ENCODE measurements around the gene GIT1.

Gene GIT1

GRCh38 chr17:29557085-29557738 is 32.2 kb downstream of the GIT1 start:
- H3K9ac ChIP-seq (ENCODE audit: low read length), result no peak overlapping the region
- H3K36me3 ChIP-seq (ENCODE audit: low read length), result no peaks in the 10 kb centered on the region
- H3K27me3 ChIP-seq (ENCODE audit: low read length), result no peaks in the 10 kb centered on the region
- H4K20me1 ChIP-seq (ENCODE audit: low read depth, low read length), result no peaks in the 10 kb centered on the region
- no peak overlapping the region for H3K4me3 ChIP-seq (ENCODE audit: insufficient read depth, low read length, poor library complexity, severe bottlenecking)
- H3K9me3 ChIP-seq (ENCODE audit: insufficient read depth, low read length), result no peaks in the 10 kb centered on the region
- H3K79me2 ChIP-seq (ENCODE audit: insufficient read depth, low read length), result no peaks in the 10 kb centered on the region
- H3F3A ChIP-seq (ENCODE audit: insufficient read depth), result peaks cover 8% of the 10 kb centered on the region
- H2AFZ ChIP-seq (ENCODE audit: low read depth, low read length, severe bottlenecking), result no peak overlapping the region
- H3K27ac ChIP-seq (ENCODE audit: low read depth, low read length), result no peak overlapping the region
- H3K4me2 ChIP-seq (ENCODE audit: low read depth, low read length, poor library complexity, severe bottlenecking), result no peak overlapping the region
- TF ChIP-seq, protein P1, sequence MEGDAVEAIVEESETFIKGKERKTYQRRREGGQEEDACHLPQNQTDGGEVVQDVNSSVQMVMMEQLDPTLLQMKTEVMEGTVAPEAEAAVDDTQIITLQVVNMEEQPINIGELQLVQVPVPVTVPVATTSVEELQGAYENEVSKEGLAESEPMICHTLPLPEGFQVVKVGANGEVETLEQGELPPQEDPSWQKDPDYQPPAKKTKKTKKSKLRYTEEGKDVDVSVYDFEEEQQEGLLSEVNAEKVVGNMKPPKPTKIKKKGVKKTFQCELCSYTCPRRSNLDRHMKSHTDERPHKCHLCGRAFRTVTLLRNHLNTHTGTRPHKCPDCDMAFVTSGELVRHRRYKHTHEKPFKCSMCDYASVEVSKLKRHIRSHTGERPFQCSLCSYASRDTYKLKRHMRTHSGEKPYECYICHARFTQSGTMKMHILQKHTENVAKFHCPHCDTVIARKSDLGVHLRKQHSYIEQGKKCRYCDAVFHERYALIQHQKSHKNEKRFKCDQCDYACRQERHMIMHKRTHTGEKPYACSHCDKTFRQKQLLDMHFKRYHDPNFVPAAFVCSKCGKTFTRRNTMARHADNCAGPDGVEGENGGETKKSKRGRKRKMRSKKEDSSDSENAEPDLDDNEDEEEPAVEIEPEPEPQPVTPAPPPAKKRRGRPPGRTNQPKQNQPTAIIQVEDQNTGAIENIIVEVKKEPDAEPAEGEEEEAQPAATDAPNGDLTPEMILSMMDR (IDR thresholded peaks at IDR 0.05; ENCODE audit: insufficient read depth, low read length, poor library complexity, severe bottlenecking), result no peak
- no peak for TF ChIP-seq EZH2phosphoT487 (conservative IDR thresholded peaks at IDR 0.05; ENCODE audit: low read length)
- no peaks in the 10 kb centered on the region for H3K9me2 ChIP-seq (replicated peaks; ENCODE audit: insufficient read depth, low read length)

GRCh38 chr17:29555840-29556239 is 33.6 kb downstream of the GIT1 start:
- no peaks in the 10 kb centered on the region for H4K20me1 ChIP-seq (ENCODE audit: low read depth, low read length)
- H3K9me3 ChIP-seq (ENCODE audit: insufficient read depth, low read length), result no peaks in the 10 kb centered on the region
- no peaks in the 10 kb centered on the region for H3K9me2 ChIP-seq (replicated peaks; ENCODE audit: insufficient read depth, low read length)
- H3K27me3 ChIP-seq (ENCODE audit: low read length), result no peaks in the 10 kb centered on the region
- H3K9ac ChIP-seq (ENCODE audit: low read length), result no peak overlapping the region
- no peak overlapping the region for H3K27ac ChIP-seq (ENCODE audit: low read depth, low read length)
- H2AFZ ChIP-seq (ENCODE audit: low read depth, low read length, severe bottlenecking), result no peak overlapping the region
- no peak overlapping the region for H3K4me3 ChIP-seq (ENCODE audit: insufficient read depth, low read length, poor library complexity, severe bottlenecking)
- H3K4me2 ChIP-seq (ENCODE audit: low read depth, low read length, poor library complexity, severe bottlenecking), result no peak overlapping the region
- no peak for TF ChIP-seq EZH2phosphoT487 (conservative IDR thresholded peaks at IDR 0.05; ENCODE audit: low read length)
- no peaks in the 10 kb centered on the region for H3K79me2 ChIP-seq (ENCODE audit: insufficient read depth, low read length)
- H3K36me3 ChIP-seq (ENCODE audit: low read length), result no peaks in the 10 kb centered on the region
- peaks cover 11% of the 10 kb centered on the region for H3F3A ChIP-seq (ENCODE audit: insufficient read depth)

- no peak overlapping the region for H3K27ac ChIP-seq (ENCODE audit: low read depth, low read length)
- no peak overlapping the region for H3K4me3 ChIP-seq (ENCODE audit: insufficient read depth, low read length, poor library complexity, severe bottlenecking)
- H3K27me3 ChIP-seq (ENCODE audit: low read length), result no peaks in the 10 kb centered on the region
- H2AFZ ChIP-seq (ENCODE audit: low read depth, low read length, severe bottlenecking), result no peak overlapping the region
- no peak overlapping the region for H3K4me2 ChIP-seq (ENCODE audit: low read depth, low read length, poor library complexity, severe bottlenecking)
- H3K79me2 ChIP-seq (ENCODE audit: insufficient read depth, low read length), result no peaks in the 10 kb centered on the region
- H3K36me3 ChIP-seq (ENCODE audit: low read length), result no peaks in the 10 kb centered on the region
- 0 out of 2 replicates have a peak, but pooled peaks cover 6% of the 10 kb centered on the region for H3F3A ChIP-seq (ENCODE audit: insufficient read depth)
- TF ChIP-seq EZH2phosphoT487 (conservative IDR thresholded peaks at IDR 0.05; ENCODE audit: low read length), result no peak
- TF ChIP-seq, protein P1 (IDR thresholded peaks at IDR 0.05; ENCODE audit: insufficient read depth, low read length, poor library complexity, severe bottlenecking), result no peak
- no peaks in the 10 kb centered on the region for H4K20me1 ChIP-seq (ENCODE audit: low read depth, low read length)
- no peaks in the 10 kb centered on the region for H3K9me2 ChIP-seq (replicated peaks; ENCODE audit: insufficient read depth, low read length)
- H3K9ac ChIP-seq (ENCODE audit: low read length), result no peak overlapping the region
- no peaks in the 10 kb centered on the region for H3K9me3 ChIP-seq (ENCODE audit: insufficient read depth, low read length)
Observed at GRCh38 chr17:29549177-29549923, 40.1 kb downstream of the GIT1 start.

GRCh38 chr17:29546830-29547229 is 42.6 kb downstream of the GIT1 start:
- Histone ChIP-seq H3K79me2 (ENCODE audit: insufficient read depth, low read length) (no peaks in the 10 kb centered on the region), H3K9ac (ENCODE audit: low read length) (no peak overlapping the region), H3K9me3 (ENCODE audit: insufficient read depth, low read length) (no peaks in the 10 kb centered on the region), H2AFZ (ENCODE audit: low read depth, low read length, severe bottlenecking) (no peak overlapping the region), H4K20me1 (ENCODE audit: low read depth, low read length) (no peaks in the 10 kb centered on the region), H3F3A (ENCODE audit: insufficient read depth) (0 out of 2 replicates have a peak, but pooled peaks cover 6% of the 10 kb centered on the region), H3K36me3 (ENCODE audit: low read length) (peaks cover 6% of the 10 kb centered on the region), H3K27ac (ENCODE audit: low read depth, low read length) (no peak overlapping the region), H3K4me3 (ENCODE audit: insufficient read depth, low read length, poor library complexity, severe bottlenecking) (no peak overlapping the region), H3K27me3 (ENCODE audit: low read length) (no peaks in the 10 kb centered on the region), H3K9me2 (replicated peaks; ENCODE audit: insufficient read depth, low read length) (no peaks in the 10 kb centered on the region), H3K4me2 (ENCODE audit: low read depth, low read length, poor library complexity, severe bottlenecking) (no peak overlapping the region)
- TF ChIP-seq, protein P1 (IDR thresholded peaks at IDR 0.05; ENCODE audit: insufficient read depth, low read length, poor library complexity, severe bottlenecking), result no peak
- TF ChIP-seq EZH2phosphoT487 (conservative IDR thresholded peaks at IDR 0.05; ENCODE audit: low read length), result no peak
